Activated CD8-positive, alpha-beta T cell treated with anti-CD3 and anti-CD28 coated beads for 36 hours (primary cell): ENCODE results near the gene FGFBP3. TPM values are rescaled to one million over a fixed set of nuclear protein-coding genes. Genes with fewer than 3 reads are reported as not detected.

Source experiments
- ATAC-seq: fragments of 200-7000 bp; cut with Tn5 transposase; one replicate; pipeline ENCODE4 v1.10.0; 2021; ENCODE audit warnings: mild to moderate bottlenecking, moderate library complexity
- CTCF ChIA-PET: fragments of 350-600 bp; sonication (Branson Sonifier 250); formaldehyde crosslinking; loops from one replicate; lab custom pipeline; 2021; ENCODE audit warnings: antibody characterized with exemption; lab: Charles Lee
- POLR2A ChIA-PET: fragments of 350-600 bp; sonication (Branson Sonifier 250); formaldehyde crosslinking; loops from one replicate; lab custom pipeline; 2021; ENCODE audit warnings: antibody characterized with exemption; lab: Charles Lee
- DNase-seq: peaks from one replicate; pipeline ENCODE4 v3.0.0-alpha.2; 2020
- H3K27ac Mint-ChIP-seq: one replicate; pipeline ENCODE4 v1.8.0; 2021; ENCODE audit warnings: mild to moderate bottlenecking, mixed read lengths
- H3K27me3 Mint-ChIP-seq: one replicate; pipeline ENCODE4 v1.8.0; 2021; ENCODE audit warnings: mixed read lengths
- H3K36me3 Mint-ChIP-seq: one replicate; pipeline ENCODE4 v1.8.0; 2021; ENCODE audit warnings: low read depth, mixed read lengths
- H3K4me1 Mint-ChIP-seq: one replicate; pipeline ENCODE4 v1.8.0; 2021; ENCODE audit warnings: low read depth, mixed read lengths
- H3K4me3 Mint-ChIP-seq: one replicate; pipeline ENCODE4 v1.8.0; 2021; ENCODE audit warnings: mild to moderate bottlenecking, moderate library complexity, mixed read lengths
- H3K9me3 Mint-ChIP-seq: one replicate; pipeline ENCODE4 v1.8.0; 2021; ENCODE audit warnings: mixed read lengths
- intact Hi-C: fragments of 100-400 bp; cut with micrococcal nuclease; formaldehyde crosslinking; loops from one replicate; pipeline ENCODE4 v1.10.0; 2022
- total RNA-seq, 2 experiments: library from RNA; stranded (reverse); gene quantifications; one replicate each; pipeline ENCODE4 v1.2.3, GENCODE V29; 2021
- TF ChIP-seq, protein P1 (sequence below): fragments of 200-600 bp; IDR thresholded peaks from one replicate; pipeline ENCODE4 v1.8.0; 2022; ENCODE audit warnings: antibody characterized with exemption, mild to moderate bottlenecking

Gene FGFBP3
- total RNA-seq, 2 experiments from 2014 or later: 2.2 to 3.1 TPM

GRCh38 chr10:91923371-91924211 lies 14.3 kb upstream of the FGFBP3 start, which contains the start of gene BTAF1:
BTAF1 (plus strand) TSS chr10:91923770; CDS start chr10:91924077, 307 bp downstream.
- Mint-ChIP-seq H3K27me3 (peaks cover 2% of the 10 kb centered on the region), H3K36me3 (peaks cover 14% of the 10 kb centered on the region), H3K9me3 (peaks cover 2% of the 10 kb centered on the region), H3K4me1 (peaks cover 35% of the 10 kb centered on the region), H3K4me3 (peak within 1 kb of the TSS; percentile 95), H3K27ac (peak within 1 kb of the TSS; percentile 99)
- ATAC-seq (peak; percentile 95), DNase-seq (peak; percentile 95)
- intact Hi-C loops: no loop called here
- CTCF ChIA-PET: interaction anchor here (0.7 to 3.5 kb wide), 11 partner anchors 9 to 625 kb away, joined by 3 to 18 read pairs (median 5); partner anchors contain the start of gene FGFBP3
- POLR2A ChIA-PET: interaction anchor here (0.6 to 2.5 kb wide), 21 partner anchors 9 to 669 kb away, joined by 3 to 23 read pairs (median 4); partner anchors contain the start of genes FGFBP3, KIF11 and TNKS2
- TF ChIP-seq, protein P1, sequence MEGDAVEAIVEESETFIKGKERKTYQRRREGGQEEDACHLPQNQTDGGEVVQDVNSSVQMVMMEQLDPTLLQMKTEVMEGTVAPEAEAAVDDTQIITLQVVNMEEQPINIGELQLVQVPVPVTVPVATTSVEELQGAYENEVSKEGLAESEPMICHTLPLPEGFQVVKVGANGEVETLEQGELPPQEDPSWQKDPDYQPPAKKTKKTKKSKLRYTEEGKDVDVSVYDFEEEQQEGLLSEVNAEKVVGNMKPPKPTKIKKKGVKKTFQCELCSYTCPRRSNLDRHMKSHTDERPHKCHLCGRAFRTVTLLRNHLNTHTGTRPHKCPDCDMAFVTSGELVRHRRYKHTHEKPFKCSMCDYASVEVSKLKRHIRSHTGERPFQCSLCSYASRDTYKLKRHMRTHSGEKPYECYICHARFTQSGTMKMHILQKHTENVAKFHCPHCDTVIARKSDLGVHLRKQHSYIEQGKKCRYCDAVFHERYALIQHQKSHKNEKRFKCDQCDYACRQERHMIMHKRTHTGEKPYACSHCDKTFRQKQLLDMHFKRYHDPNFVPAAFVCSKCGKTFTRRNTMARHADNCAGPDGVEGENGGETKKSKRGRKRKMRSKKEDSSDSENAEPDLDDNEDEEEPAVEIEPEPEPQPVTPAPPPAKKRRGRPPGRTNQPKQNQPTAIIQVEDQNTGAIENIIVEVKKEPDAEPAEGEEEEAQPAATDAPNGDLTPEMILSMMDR: no peak

- ATAC-seq (no peak), DNase-seq (no peak)
- H3K9me3 Mint-ChIP-seq: peaks cover 2% of the 10 kb centered on the region
- POLR2A ChIA-PET: no interaction called here
- peaks cover 16% of the 10 kb centered on the region for H3K27me3 Mint-ChIP-seq
- H3K36me3 Mint-ChIP-seq: no peaks in the 10 kb centered on the region
- no peak overlapping the region for H3K27ac Mint-ChIP-seq
- TF ChIP-seq, protein P1: no peak
- intact Hi-C loops: loop anchor here (10.0 kb wide), 1 partner anchor 535 kb away; no protein-coding TSS in a partner anchor
- CTCF ChIA-PET: no interaction called here
- H3K4me1 Mint-ChIP-seq: peaks cover 11% of the 10 kb centered on the region
- H3K4me3 Mint-ChIP-seq: no peak overlapping the region
Observed at GRCh38 chr10:91919651-91920050, 10.4 kb upstream of the FGFBP3 start.

GRCh38 chr10:91910467-91910866 lies 1.2 kb upstream of the FGFBP3 start:
- DNase-seq (no peak), ATAC-seq (no peak)
- POLR2A ChIA-PET: no interaction called here
- H3K9me3 Mint-ChIP-seq: no peaks in the 10 kb centered on the region
- intact Hi-C loops: loop anchor here (5.0 to 10.0 kb wide), 3 partner anchors 53 to 613 kb away; no protein-coding TSS in a partner anchor
- H3K4me3 Mint-ChIP-seq: no peak overlapping the region
- H3K4me1 Mint-ChIP-seq: peaks cover 25% of the 10 kb centered on the region
- H3K27me3 Mint-ChIP-seq: peaks cover 9% of the 10 kb centered on the region
- no peak overlapping the region for H3K27ac Mint-ChIP-seq
- H3K36me3 Mint-ChIP-seq: peaks cover 8% of the 10 kb centered on the region
- TF ChIP-seq, protein P1: no peak
- CTCF ChIA-PET: interaction anchor here (0.8 to 6.1 kb wide), 3 partner anchors 54 to 520 kb away, joined by 3 to 62 read pairs (median 9); no protein-coding TSS in a partner anchor

DNA sequence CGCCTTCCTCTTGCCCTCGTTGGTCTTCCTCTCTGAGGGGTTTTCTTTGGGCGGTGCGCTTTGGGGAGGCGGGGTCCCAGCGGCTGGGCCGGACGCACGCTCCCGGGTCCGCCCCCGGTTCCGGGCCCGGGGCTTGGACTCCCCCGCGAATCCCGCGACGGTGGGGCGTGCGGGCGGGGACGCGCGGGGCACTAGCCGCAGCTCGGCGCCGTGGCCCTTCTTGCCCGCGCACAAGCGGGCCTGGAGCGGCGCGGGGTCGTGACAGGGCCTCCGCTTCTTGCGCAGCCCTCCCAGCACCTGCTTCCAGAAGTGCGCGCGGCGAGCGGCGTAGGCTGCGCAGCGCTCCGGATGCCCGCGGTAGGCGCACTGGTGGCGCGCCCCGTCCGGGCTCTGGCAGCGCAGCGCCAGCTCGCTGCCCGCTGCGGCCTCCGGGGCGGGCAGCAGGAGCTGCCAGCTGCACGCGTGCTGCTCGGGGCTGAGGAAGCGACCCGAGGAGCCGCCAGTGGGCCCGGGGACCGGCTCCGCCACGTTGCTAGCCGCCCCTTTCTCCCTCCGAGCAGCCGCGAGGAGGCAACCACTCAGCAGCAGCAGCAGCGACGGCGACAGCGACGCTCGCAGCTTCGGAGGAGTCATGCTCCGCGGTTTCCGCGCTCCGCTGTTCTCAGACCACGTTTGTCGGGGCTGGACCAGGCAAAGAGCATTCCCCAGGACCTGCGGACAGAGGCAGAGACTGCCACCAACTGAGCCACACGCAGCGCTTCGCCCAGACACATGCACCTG lies 759 bp downstream of the FGFBP3 start:
- TF ChIP-seq, protein P1: peak; percentile 19
- ATAC-seq (peak; percentile 88), DNase-seq (peak; percentile 80)
- Mint-ChIP-seq H3K4me1 (peaks cover 25% of the 10 kb centered on the region), H3K9me3 (no peaks in the 10 kb centered on the region), H3K27ac (peak overlapping the region; percentile 88), H3K36me3 (peaks cover 10% of the 10 kb centered on the region), H3K4me3 (peak overlapping the region; percentile 91), H3K27me3 (peaks cover 3% of the 10 kb centered on the region)
- ChIA-PET POLR2A (interaction anchor here (0.6 to 2.4 kb wide), 12 partner anchors 10 to 666 kb away, joined by 3 to 23 read pairs (median 4); partner anchors contain the start of genes BTAF1 and TNKS2), CTCF (interaction anchor here (0.8 to 2.6 kb wide), 15 partner anchors 10 to 610 kb away, joined by 3 to 18 read pairs (median 4); partner anchors contain the start of gene BTAF1)
- intact Hi-C loops: loop anchor here (2.0 kb wide), 1 partner anchor 112 kb away; no protein-coding TSS in a partner anchor
